GM18520 (cell line): ENCODE data around the gene XPO1.
"Not testable (repeated sequence)": the region's sequence is repeated elsewhere in the genome, so short reads cannot be mapped to it uniquely, and the experiment has no call there.

ENCODE experiments used
- ATAC-seq: cut with Tn5 transposase; IDR thresholded peaks from one replicate; pipeline ENCODE4 v1.9.1; 2021; ENCODE audit not compliant: unreplicated experiment

The XPO1 gene

GRCh38 chr2:61470122-61470951 is 67.8 kb downstream of the XPO1 start:
- ATAC-seq = peak; percentile 25

DNA sequence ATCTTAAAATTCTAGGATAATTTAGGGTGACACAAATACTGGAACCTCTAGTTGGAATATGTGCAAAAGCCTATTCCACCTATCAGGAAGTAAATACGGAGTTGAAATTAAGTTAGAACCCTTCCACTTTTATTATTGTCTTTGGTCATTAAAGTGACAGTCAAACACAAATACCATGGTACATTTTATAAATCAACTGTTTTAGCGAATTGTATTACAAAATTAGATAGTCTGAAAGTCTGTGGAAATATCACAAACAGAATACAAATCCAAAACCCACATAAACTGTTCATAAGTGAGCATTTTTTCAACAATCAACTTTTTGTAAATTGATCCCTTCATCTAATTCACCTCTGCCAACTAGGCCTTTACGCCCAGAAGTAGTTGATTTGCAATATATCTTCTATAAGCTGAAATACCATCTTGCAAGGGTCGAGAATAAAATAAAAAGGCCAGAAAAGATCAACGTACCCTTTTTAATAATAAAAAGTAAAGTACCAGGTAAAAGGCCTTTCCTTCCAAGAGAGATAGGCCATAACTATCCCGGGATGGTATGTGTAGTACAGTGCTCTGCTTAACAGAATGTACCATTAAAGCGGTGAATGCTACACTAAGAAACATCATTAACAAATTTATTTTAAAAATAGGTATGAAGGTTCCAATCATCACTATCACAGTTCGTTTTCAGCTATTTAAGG is 68.6 kb downstream of the XPO1 start:
- no peak for ATAC-seq

- not testable (repeated sequence) for ATAC-seq
Observed at GRCh38 chr2:61468231-61468630, 69.9 kb downstream of the XPO1 start.

GRCh38 chr2:61465045-61465444 is 73.1 kb downstream of the XPO1 start:
- ATAC-seq = no peak

DNA sequence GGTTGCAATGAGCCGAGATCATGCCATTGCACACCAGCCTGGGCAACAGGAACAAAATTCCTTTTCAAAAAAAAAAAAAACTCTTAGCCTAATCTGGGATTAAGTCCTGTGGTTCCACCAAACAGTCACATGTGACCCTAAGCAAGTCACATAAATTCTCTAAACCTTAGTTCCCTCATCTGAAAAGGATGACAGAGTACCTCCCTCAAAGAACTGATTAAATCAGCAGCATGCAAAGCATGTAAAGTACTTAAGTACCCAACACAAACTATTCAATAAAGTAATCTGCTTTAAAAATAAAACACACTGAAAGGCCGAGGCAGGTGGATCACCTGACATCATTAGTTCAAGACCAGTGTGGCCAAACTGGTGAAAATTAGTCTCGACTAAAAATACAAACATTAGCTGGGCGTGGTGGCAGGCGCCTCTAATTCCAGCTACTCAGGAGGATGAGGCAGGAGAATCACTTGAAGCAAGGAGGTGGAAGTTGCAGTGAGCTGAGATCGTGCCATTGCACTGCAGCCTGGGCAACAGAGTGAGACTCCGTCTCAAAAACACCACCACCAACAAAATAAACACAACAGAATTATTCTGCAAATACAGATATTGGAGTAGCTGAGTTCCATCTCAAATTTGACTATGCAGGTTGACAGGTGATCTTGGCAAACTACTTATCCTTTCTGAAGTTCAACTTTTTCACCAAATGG is 74.2 kb downstream of the XPO1 start:
- ATAC-seq = no peak

GRCh38 chr2:61461404-61461803 is 76.8 kb downstream of the XPO1 start:
- ATAC-seq = no peak

DNA sequence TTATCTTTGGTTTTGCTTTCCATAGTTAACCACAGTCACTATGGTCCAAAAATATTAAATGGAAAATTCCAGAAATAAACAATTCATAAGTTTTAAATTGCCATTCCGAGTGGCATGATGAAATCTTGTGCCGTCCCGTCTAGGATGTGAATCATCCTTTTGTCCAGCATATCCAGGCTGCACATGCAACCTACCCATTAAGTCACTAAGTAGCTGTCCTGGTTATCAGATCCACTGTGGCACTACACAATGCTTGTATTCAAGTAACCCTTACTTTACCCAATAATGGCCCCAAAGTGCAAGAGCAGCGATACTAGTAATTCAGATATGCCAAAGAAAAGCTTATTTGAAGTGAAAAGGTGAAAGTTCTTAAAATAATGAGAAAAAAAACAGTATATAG is 78.0 kb downstream of the XPO1 start:
- no peak for ATAC-seq

DNA sequence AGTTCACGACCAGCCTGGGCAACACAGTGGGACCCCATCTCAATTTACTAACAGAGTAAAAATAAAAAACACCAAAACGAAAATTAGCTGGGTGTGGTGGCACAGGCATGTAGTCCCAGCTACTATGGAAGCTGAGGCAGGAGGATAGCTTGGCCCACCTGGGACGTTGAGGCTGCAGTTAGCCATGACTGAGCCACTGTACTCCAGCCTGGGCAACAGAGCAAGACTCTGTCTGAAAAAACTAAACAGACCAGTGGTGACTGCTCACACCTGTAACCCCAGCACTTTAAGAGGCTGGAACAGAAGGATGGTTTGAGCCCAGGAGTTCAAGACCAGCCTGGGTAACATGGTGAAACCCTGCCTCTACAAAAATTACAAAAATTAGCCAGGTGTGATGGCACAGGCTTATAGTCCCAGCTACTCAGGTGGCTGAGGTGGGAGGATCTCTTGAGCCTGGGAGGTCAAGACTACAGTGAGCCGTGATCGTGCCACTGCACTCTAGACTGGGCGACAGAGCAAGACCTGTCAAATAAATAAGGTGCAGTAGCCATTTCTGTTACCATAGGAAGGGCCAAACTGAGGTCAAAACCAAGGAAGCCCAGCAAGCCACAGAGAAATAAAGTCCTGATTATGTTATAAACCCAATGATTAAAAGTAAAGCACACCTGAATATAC is 81.3 kb downstream of the XPO1 start:
- no peak for ATAC-seq

GRCh38 chr2:61456070-61456745 is 81.9 kb downstream of the XPO1 start:
- ATAC-seq = no peak

GRCh38 chr2:61454972-61455371 is 83.2 kb downstream of the XPO1 start:
- ATAC-seq = not testable (repeated sequence)

DNA sequence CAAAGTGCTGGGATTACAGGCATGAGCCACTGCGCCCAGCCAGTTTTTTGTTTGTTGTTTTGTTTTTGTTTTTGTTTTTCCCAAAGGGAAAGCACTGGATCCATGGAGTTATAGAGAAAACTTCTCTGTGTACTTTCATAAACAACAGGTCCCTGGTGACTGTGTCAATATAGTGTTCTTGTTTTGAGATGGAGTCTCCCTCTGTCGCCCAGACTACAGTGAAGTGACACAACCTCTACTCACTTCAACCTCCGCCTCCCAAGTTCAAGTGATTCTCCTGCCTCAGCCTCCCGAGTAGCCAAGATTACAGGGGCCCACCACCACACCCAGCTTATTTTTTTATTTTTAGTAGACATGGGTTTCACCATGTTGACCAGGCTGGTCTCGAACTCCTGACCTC is 83.8 kb downstream of the XPO1 start:
- no peak for ATAC-seq

DNA sequence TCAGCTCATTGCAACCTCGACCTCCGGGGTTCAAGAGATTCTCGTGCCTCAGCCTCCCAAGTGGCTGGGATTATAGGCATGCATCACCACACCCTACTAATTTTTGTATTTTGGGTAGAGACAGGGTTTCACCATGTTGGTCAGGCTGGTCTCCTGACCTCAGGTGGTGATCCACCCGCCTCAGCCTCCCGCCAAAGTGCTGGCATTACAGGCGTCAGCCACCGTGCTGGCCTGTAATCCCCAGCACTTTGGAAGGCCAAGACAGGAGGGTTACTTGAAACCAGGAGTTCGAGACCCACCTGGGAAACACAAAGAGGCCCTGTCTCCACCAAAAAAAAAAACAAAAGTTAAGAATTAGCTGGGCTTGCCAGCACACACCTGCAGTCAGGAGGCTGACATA is 85.8 kb downstream of the XPO1 start:
- no peak for ATAC-seq

GRCh38 chr2:61451178-61451577 is 87.0 kb downstream of the XPO1 start:
- ATAC-seq = no peak

- ATAC-seq = peak; percentile 90
Observed at GRCh38 chr2:61450144-61450543, 88.0 kb downstream of the XPO1 start.

- ATAC-seq = no peak
Observed at GRCh38 chr2:61448229-61448628, 89.9 kb downstream of the XPO1 start.

DNA sequence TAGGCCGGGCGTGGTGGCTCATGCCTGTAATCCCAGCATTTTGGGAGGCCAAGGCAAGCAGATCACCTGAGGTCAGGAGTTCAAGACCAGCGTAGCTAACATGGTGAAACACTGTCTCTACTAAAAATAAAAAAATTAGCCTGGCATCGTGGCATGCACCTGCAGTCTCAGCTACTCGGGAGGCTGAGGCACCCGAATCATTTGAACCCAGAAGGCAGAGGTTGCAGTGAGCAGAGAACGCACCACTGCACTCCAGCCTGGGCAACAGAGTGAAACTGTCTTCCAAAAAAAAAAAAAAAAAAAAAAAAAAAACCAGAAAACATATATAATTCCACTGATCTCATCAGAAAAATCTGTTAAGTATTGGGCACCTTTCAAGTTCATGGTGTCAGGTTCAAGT is 91.2 kb downstream of the XPO1 start:
- ATAC-seq = not testable (repeated sequence)

- ATAC-seq = peak; percentile 95
Observed at GRCh38 chr2:61443342-61444041, 94.7 kb downstream of the XPO1 start.

GRCh38 chr2:61439241-61440002 is 98.7 kb downstream of the XPO1 start:
- no peak for ATAC-seq

- no peak for ATAC-seq
Observed at GRCh38 chr2:61438670-61439069, 99.5 kb downstream of the XPO1 start.
